Heart right ventricle (tissue), 16 donors: Measurements from ENCODE around the gene GPM6B. TPM values are rescaled to one million over a fixed set of nuclear protein-coding genes. Genes with fewer than 3 reads are reported as not detected.
A peak's percentile ranks its signal among the peaks of the same experiment; 100 is the strongest.

Experiments
- ATAC-seq, 8 donors: fragments of 200-7000 bp; cut with Tn5 transposase; one replicate each; pipeline ENCODE4 v1.9.1; 2020; ENCODE audit warnings: mild to moderate bottlenecking in 8 of 8, moderate library complexity in 8 of 8, moderate number of reproducible peaks in 1 of 8
- DNase-seq, 2 donors: peaks; one replicate each; pipeline ENCODE4 v3.0.0-alpha.2; 2020
- H3K27ac ChIP-seq, 10 donors: fragments of 200-600 bp; sonication (generic) in 2 of 10; one replicate each; pipeline versions ENCODE4 v1.5.0 to v1.8.0; 2020 to 2022; ENCODE audit warnings: mild to moderate bottlenecking in 3 of 10
- H3K27me3 ChIP-seq, 7 donors: fragments of 200-600 bp; one replicate each; pipeline ENCODE4 v1.8.0; 2021 to 2022; ENCODE audit warnings: mild to moderate bottlenecking in 2 of 7
- H3K36me3 ChIP-seq, 9 donors: fragments of 200-600 bp; sonication (generic) in 1 of 9; one replicate each; pipeline versions ENCODE4 v1.5.0 to v1.8.0; 2020 to 2022; ENCODE audit warnings: mild to moderate bottlenecking in 2 of 9
- H3K4me1 ChIP-seq, 9 donors: fragments of 200-600 bp; sonication (generic) in 1 of 9; one replicate each; pipeline versions ENCODE4 v1.5.0 to v1.8.0; 2020 to 2022; ENCODE audit warnings: mild to moderate bottlenecking in 4 of 9
- H3K4me3 ChIP-seq, 10 donors: fragments of 200-600 bp; sonication (generic) in 2 of 10; one replicate each; pipeline versions ENCODE4 v1.5.0 to v1.8.0; 2020 to 2022; ENCODE audit warnings: mild to moderate bottlenecking in 7 of 10, moderate library complexity in 2 of 10
- H3K9me3 ChIP-seq, 11 donors: fragments of 200-600 bp in 10 of 11; sonication (generic) in 2 of 11; one replicate each; pipeline versions ENCODE4 v1.5.0 to v1.8.0; 2013 to 2022; ENCODE audit warnings: mild to moderate bottlenecking in 2 of 11, control low read depth in 1 of 11, moderate library complexity in 1 of 11
- WGBS, 2 donors: extraction: QIAGEN DNeasy Blood & Tissue Kit; methylation state at CpG; one replicate each; pipeline ENCODE4 v1.1.7; 2013; ENCODE audit warnings: inconsistent platforms in 1 of 2; 5-methylcytosine and 5-hydroxymethylcytosine counted together
- intact Hi-C, 10 donors: fragments of 100-400 bp; cut with DNase I; formaldehyde crosslinking; loops; one replicate each; pipeline versions ENCODE4 v1.11.1 to v1.14.2; 2022
- polyA plus RNA-seq, 2 donors: library from polyadenylated mRNA; stranded (reverse); fragments of 200-250 nt; gene quantifications; one replicate each; pipeline ENCODE4 v1.2.3, GENCODE V29; 2013
- total RNA-seq, 10 donors: library from RNA; stranded (reverse); fragmentation: NEBNext Ultra II Directional in 3 of 10; extraction: Animal tissue kit (Norgen Biotek cat#: 25700) in 3 of 10; gene quantifications; one replicate each; pipeline versions ENCODE4 v1.2.1 to v1.2.4, GENCODE V29; 2021 to 2023
- TF ChIP-seq, protein P1 (sequence below), 9 donors: fragments of 200-600 bp; sonication (generic) in 2 of 9; IDR thresholded peaks; one replicate each; pipeline versions ENCODE4 v1.5.0 to v1.8.0; 2021 to 2022; ENCODE audit warnings: antibody characterized with exemption in 9 of 9, mild to moderate bottlenecking in 5 of 9, moderate library complexity in 1 of 9
- donor health status: Arrhythmogenic right ventricular cardiomyopathy.
- donor health status: ischemic (EF 13 %, LVEDD 7.1; RV severe dilation, severe dysfunction).
- donor health status: healthy with polysubstance abuse.
- donor health status: DM: no; HTN: yes; CAD: no.
- donor health status: DM: no; HTN: no; CAD: no.
- donor health status: ischemic (EF 25% LVEDD 6.9; RV normal size, moderate dysfunction).
- donor health status: ischemic (EF 25% LVEDD 5.7; RV mildly dilated, moderate dysfunction).
- donor health status: healthy.
- donor health status: DM: yes; HTN: yes; CAD: no.
- donor health status: Ischemic cardiomyopathy.
- donor health status: ischemic (EF 35%, LVEDD 5.7; RV mildly dilated, moderate dysfunction).
- donor health status: nonischemic (EF 11% LVEDD 7.7; RV severe dilation, severe dysfunction).
- donor health status: DM: yes; HTN: yes; CAD: no.
- donor health status: PGD.
- donor health status: ischemic (EF 29% LVEDD 5.4; RV normal size, mild dysfunction).
- donor health status: nonischemic (EF 23%, LVEDD 6.1; RV moderate dilation, normal function).

The GPM6B gene
- total and polyA plus RNA-seq, 12 donors = 0.94 to 7.8 (median 2.8) TPM

DNA sequence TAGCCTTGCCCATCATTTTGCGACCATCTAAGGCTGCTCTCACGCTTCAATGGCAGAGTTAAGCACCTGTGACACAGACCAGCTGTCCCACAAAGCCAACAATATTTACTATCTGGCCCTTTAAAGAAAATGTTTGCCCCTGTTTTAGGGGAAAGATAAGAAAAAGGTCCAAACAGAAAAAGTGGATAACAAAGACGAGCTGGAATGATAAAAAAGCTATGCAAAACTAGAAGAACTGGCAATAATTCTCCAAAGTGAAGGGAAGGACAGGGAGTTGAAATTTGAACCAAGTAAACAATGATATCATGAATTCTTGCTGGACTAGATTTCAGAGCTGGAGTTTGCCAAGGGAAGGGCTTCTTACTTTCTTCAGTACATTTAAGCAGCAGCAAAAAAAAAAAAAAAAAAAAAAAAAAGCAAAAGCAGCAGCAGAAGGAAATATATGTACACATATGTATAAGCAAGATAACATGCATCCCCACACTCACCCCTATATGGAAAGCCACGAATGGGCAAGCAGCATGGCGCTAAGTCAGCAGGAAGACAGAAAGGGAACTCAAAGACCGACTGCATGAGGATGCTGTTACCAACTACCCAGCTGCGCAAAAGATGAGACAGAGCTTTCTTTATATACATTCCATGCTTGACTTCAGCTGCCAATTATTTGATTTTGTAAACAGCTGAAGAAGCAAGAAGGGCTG is 94.9 kb downstream of the GPM6B start:
- intact Hi-C loops = no loop called here
- peaks cover 0 to 22% (median 0%) of the 10 kb centered on the region in 9 donors for H3K4me1 ChIP-seq
- H3K4me3 ChIP-seq = no peak overlapping the region
- DNase-seq (no peak), ATAC-seq (peak in 1 of 8 donors; percentile 55)
- H3K9me3 ChIP-seq = no peaks in the 10 kb centered on the region
- H3K27ac ChIP-seq = no peak overlapping the region
- TF ChIP-seq, protein P1, sequence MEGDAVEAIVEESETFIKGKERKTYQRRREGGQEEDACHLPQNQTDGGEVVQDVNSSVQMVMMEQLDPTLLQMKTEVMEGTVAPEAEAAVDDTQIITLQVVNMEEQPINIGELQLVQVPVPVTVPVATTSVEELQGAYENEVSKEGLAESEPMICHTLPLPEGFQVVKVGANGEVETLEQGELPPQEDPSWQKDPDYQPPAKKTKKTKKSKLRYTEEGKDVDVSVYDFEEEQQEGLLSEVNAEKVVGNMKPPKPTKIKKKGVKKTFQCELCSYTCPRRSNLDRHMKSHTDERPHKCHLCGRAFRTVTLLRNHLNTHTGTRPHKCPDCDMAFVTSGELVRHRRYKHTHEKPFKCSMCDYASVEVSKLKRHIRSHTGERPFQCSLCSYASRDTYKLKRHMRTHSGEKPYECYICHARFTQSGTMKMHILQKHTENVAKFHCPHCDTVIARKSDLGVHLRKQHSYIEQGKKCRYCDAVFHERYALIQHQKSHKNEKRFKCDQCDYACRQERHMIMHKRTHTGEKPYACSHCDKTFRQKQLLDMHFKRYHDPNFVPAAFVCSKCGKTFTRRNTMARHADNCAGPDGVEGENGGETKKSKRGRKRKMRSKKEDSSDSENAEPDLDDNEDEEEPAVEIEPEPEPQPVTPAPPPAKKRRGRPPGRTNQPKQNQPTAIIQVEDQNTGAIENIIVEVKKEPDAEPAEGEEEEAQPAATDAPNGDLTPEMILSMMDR (IDR thresholded peaks at IDR 0.05) = no peak
- peaks cover 0 to 24% (median 0%) of the 10 kb centered on the region in 9 donors for H3K36me3 ChIP-seq
- 53 to 54% methylated on average over 7 of the region's 7 CpGs for WGBS, 2 donors
- H3K27me3 ChIP-seq = peaks cover 0 to 4% (median 0%) of the 10 kb centered on the region in 7 donors

DNA sequence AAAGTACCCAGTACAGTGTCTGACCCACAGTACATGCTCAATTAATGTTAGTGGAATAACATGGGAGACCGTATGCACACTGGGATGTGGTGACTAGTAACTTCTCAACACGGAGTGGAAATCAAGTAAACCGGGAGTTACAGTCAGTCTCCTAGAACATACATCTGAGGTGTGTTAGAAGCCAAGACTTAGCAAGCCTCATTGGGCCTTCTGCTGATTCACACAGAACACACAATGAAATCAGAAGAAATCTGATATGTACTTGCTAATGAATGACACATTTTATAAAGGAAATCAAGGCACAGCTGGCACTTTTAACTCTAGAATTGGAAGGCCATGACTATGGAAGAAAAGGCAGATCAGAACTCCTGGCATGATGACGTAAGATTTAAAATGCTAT is 95.5 kb downstream of the GPM6B start:
- peaks cover 0 to 22% (median 0%) of the 10 kb centered on the region in 9 donors for H3K4me1 ChIP-seq
- H3K27ac ChIP-seq = no peak overlapping the region
- ATAC-seq (no peak), DNase-seq (no peak)
- no peaks in the 10 kb centered on the region for H3K9me3 ChIP-seq
- TF ChIP-seq, protein P1 (IDR thresholded peaks at IDR 0.05) = no peak
- peaks cover 0 to 28% (median 0%) of the 10 kb centered on the region in 9 donors for H3K36me3 ChIP-seq
- no peak overlapping the region for H3K4me3 ChIP-seq
- H3K27me3 ChIP-seq = peaks cover 0 to 4% (median 0%) of the 10 kb centered on the region in 7 donors
- WGBS, 2 donors = 69 to 76% methylated on average over 4 of the region's 4 CpGs
- intact Hi-C loops = no loop called here

Other genes starting within 250 kb of the GPM6B start
- under 1 TPM in 1 of 10 donors, not detected in 9; 0.11 TPM for gene EGFL6, start 247.5 kb downstream of the GPM6B start, total RNA-seq
- not detected for gene EGFL6, start 247.5 kb downstream of the GPM6B start, polyA plus RNA-seq
- gene TCEANC, start 164.0 kb downstream of the GPM6B start, total RNA-seq = 1 to 10 TPM; 3.3 to 7.2 (median 4.6) TPM
- 1 to 10 TPM in 1 of 2 donors, under 1 TPM in 1; 0.59 to 3.1 TPM for gene TCEANC, start 164.0 kb downstream of the GPM6B start, polyA plus RNA-seq
- 10 to 100 TPM; 16.9 to 28.9 (median 20.9) TPM for gene RAB9A, start 128.0 kb downstream of the GPM6B start, total RNA-seq
- 10 to 100 TPM in 1 of 2 donors, 1 to 10 TPM in 1; 5.1 to 19.6 TPM for gene RAB9A, start 128.0 kb downstream of the GPM6B start, polyA plus RNA-seq
- gene TRAPPC2, start 82.5 kb downstream of the GPM6B start, total RNA-seq = 1 to 10 TPM; 4.9 to 9.3 (median 6.1) TPM
- 1 to 10 TPM; 3.8 to 5.5 TPM for gene TRAPPC2, start 82.5 kb downstream of the GPM6B start, polyA plus RNA-seq
- 10 to 100 TPM in 1 of 10 donors, 1 to 10 TPM in 9; 7.8 to 11.4 (median 9.2) TPM for gene OFD1, start 82.3 kb downstream of the GPM6B start, total RNA-seq
- gene OFD1, start 82.3 kb downstream of the GPM6B start, polyA plus RNA-seq = 10 to 100 TPM in 1 of 2 donors, 1 to 10 TPM in 1; 7.6 to 51.5 TPM
- gene GEMIN8, start 212.8 kb upstream of the GPM6B start, total RNA-seq = 10 to 100 TPM in 8 of 10 donors, 1 to 10 TPM in 2; 8.2 to 16.7 (median 12.8) TPM
- 10 to 100 TPM; 15.2 to 15.5 TPM for gene GEMIN8, start 212.8 kb upstream of the GPM6B start, polyA plus RNA-seq